GM13976 (cell line): ENCODE measurements around the gene POLG2.
A peak's percentile ranks its signal among the peaks of the same experiment; 100 is the strongest.

Experiments
- DNase-seq: peaks from one replicate; pipeline ENCODE4 v3.0.0; 2012; ENCODE audit warnings: low spot score
- in situ Hi-C: fragments of 300-500 bp; cut with MboI; formaldehyde crosslinking; loops from one replicate; pipeline ENCODE4 v1.12.0; 2022; ENCODE audit warnings: low sequenced_read_pairs, mixed read lengths, inconsistent platforms; ENCODE audit not compliant: unreplicated experiment
- TF ChIP-seq, protein P1 (sequence below): IDR thresholded peaks from 2 replicates; pipeline ENCODE4 v1.5.1; 2012; ENCODE audit warnings: borderline replicate concordance, mild to moderate bottlenecking; ENCODE audit not compliant: insufficient read depth; ENCODE audit errors: extremely low read depth, missing control alignments, control extremely low read depth

POLG2 gene

DNA sequence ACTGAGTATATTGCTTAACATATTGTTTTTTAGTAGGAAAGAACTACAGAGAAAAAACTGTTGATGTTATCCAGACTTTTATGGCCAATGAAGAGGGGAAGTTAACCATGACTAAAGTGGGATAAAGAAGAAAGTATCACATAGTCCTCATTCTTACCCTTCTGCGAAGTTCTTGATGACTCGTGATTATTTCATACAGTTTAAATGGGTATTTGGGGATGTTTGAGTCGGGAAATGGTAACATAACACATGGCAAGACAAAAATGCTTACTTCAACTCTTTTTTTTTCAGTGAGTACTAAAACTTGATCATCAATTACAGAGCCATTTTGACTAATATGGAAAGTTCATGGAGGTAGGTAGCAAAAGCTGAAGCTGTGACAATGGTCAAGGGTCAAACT lies 4.9 kb downstream of the POLG2 start:
- no peak for DNase-seq
- in situ Hi-C loops, result loop anchor here (5.0 kb wide), 1 partner anchor 70 kb away; no protein-coding TSS in a partner anchor
- TF ChIP-seq, protein P1, sequence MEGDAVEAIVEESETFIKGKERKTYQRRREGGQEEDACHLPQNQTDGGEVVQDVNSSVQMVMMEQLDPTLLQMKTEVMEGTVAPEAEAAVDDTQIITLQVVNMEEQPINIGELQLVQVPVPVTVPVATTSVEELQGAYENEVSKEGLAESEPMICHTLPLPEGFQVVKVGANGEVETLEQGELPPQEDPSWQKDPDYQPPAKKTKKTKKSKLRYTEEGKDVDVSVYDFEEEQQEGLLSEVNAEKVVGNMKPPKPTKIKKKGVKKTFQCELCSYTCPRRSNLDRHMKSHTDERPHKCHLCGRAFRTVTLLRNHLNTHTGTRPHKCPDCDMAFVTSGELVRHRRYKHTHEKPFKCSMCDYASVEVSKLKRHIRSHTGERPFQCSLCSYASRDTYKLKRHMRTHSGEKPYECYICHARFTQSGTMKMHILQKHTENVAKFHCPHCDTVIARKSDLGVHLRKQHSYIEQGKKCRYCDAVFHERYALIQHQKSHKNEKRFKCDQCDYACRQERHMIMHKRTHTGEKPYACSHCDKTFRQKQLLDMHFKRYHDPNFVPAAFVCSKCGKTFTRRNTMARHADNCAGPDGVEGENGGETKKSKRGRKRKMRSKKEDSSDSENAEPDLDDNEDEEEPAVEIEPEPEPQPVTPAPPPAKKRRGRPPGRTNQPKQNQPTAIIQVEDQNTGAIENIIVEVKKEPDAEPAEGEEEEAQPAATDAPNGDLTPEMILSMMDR, result no peak

DNA sequence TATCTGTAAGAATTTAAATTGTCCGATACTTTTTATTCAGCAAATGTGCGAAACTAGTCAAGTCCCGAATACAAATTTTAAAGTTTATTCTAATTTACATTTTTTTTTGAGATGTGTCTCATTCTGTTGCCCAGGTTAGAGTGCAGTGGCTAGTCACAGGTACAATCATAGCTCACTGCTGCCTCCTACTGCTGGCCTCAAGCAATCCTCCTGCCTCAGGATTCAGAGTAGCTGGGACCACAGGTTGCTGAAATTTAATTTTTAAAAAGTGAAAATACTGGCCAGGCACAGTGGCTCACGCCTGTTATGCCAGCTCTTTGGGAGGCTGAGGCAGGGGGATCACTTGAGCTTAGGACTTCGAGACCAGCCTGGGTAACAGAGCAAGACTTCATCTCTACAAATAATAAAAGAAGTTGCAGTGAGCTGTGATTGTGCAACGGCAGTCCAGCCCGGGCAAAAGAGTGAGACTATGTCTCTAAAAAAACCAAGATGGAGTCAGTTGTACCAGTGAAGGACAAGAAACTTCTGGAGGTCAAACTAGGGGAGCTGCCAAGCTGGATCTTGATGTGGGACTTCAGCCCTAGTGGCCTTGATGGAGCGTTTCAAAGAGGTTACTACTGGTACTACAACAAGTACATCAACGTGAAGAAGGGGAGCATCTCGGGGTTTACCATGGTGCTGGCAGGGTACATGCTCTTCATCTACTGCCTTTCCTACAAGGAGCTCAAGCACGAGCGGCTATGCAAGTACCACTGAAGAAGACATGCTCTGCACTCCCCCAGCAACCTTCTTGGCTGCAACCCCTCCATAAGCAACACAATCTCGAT lies 5.6 kb downstream of the POLG2 start:
- TF ChIP-seq, protein P1, result peak; percentile 55
- in situ Hi-C loops, result loop anchor here (5.0 kb wide), 1 partner anchor 69 kb away; no protein-coding TSS in a partner anchor
- no peak for DNase-seq

DNA sequence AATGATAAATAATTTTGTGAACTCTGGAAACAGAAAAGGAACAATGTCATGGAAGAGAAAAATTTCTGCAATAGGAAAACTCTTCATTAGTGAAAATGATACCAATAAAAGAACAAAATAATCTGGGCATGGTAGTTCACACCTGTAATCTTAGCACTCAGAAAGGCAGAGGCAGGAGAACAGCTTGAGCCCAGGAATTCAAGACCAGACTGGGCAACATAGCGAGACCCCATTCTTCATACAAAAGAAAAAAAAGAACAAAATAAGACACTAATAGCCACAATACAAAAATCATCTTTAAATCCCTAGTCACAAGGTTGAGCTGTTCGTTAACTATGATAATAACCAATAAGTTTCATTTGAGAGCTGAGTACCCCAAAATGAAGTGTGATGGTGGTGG lies 8.6 kb downstream of the POLG2 start:
- TF ChIP-seq, protein P1, result no peak
- in situ Hi-C loops, result no loop called here
- DNase-seq, result no peak

DNA sequence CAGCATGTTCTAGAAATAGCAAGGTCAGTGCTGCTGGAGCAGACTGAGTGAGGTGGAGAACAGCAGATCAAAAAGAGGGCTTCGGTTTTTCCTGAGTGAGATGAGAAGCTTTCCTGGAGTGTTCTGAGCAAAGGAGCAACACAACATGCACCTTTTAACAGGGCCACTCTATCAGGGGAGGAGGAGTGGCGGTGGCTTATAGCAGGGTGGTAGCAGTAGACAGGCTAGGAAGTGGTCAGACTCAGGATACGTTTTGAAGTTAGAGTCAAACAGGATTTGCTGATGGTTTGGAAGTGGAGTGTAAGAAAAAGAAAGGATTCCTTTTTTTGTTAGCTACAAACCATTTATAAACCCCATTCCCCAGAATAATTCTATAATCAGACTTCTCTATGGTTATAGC lies 12.5 kb downstream of the POLG2 start:
- in situ Hi-C loops, result no loop called here
- no peak for DNase-seq
- TF ChIP-seq, protein P1, result no peak

DNA sequence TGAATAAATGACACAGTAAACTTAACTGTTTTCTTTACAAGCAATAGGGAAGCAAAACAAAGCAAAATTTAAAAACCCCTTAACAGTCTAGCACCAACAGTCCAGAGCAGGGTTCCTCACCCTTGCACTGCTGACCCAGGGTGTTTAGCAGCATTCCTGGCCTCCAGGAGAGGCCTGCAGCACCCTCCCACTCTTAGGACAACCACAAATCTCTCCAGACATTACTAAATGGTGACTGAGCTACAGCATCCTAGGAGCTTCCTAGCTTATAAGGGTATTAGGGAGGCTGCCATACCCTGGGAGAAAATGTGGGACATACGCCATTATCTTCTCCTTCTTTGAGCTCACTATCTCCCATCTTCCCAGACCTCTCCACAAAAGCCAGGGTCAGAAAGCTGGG lies 15.9 kb downstream of the POLG2 start:
- in situ Hi-C loops, result no loop called here
- DNase-seq, result no peak
- TF ChIP-seq, protein P1, result no peak

DNA sequence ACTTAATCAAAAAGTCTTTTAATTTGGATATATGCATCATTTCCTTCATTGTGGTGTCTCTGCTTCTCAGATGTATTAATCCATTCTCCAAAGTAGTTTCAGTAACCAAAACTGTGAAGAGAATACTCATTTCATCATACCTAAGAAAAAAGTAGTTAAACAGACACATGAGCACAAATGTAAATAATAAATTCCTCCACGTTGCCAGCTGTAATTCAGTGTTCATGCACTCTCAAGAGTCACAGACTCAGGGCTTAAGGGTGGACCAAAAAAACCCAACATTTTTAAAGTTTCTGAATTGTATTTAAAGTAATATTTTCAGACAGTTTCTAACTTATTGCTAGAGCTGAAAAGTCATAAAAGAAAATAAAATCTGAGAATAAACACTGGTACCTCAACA lies 19.0 kb downstream of the POLG2 start:
- no peak for DNase-seq
- in situ Hi-C loops, result no loop called here

More for the DNA sequence above, 19.0 kb downstream of the POLG2 start:
- TF ChIP-seq, protein P1, result no peak
